OCI-LY3 (cell line): ENCODE measurements around the gene EIF4G1.

Source experiments
- H2AFZ ChIP-seq: fragments of 200-600, 300-600 bp; shearing (Covaris generic); 2 replicates; pipeline ENCODE4 v1.6.0; 2014; ENCODE audit warnings: antibody characterized with exemption, low read depth, low read length
- H3K27ac ChIP-seq: fragments of 200-600, 300-600 bp; sonication (generic); 2 replicates; pipeline ENCODE4 v1.5.1; 2014; ENCODE audit warnings: mild to moderate bottlenecking, low read length, moderate library complexity, mixed read lengths
- H3K27me3 ChIP-seq: fragments of 200-600, 300-600 bp; sonication (generic); 2 replicates; pipeline ENCODE4 v1.6.1; 2014; ENCODE audit warnings: low read depth, low read length, mixed read lengths
- H3K36me3 ChIP-seq: fragments of 200-600, 300-600 bp; sonication (generic); replicated peaks from 2 replicates; pipeline ENCODE3; 2014; ENCODE audit warnings: low read depth, low read length, mixed read lengths
- H3K4me1 ChIP-seq: fragments of 300-600, 200-600 bp; sonication (generic); 2 replicates; pipeline ENCODE4 v1.6.1; 2014; ENCODE audit warnings: low read length, mixed read lengths
- H3K4me2 ChIP-seq: fragments of 200-600, 300-600 bp; sonication (generic); 2 replicates; pipeline ENCODE4 v1.6.1; 2014; ENCODE audit warnings: low read length, mixed read lengths
- H3K4me3 ChIP-seq: fragments of 300-600, 200-600 bp; sonication (generic); 2 replicates; pipeline ENCODE4 v1.5.1; 2014; ENCODE audit warnings: antibody characterized with exemption, mild to moderate bottlenecking, low read length, moderate library complexity
- H3K79me2 ChIP-seq: fragments of 300-600, 200-600 bp; shearing (Covaris generic); 2 replicates; pipeline ENCODE4 v1.6.1; 2014; ENCODE audit warnings: mild to moderate bottlenecking, low read length, mixed read lengths
- H3K9ac ChIP-seq: fragments of 300-600, 200-600 bp; shearing (Covaris generic); 2 replicates; pipeline ENCODE4 v1.6.0; 2014; ENCODE audit warnings: mild to moderate bottlenecking, low read length, moderate library complexity
- H3K9me3 ChIP-seq: fragments of 200-600, 300-600 bp; shearing (Covaris generic); 2 replicates; pipeline ENCODE4 v1.6.1; 2014; ENCODE audit warnings: low read length, mixed read lengths; ENCODE audit not compliant: insufficient read depth
- H4K20me1 ChIP-seq: fragments of 200-600, 300-600 bp; sonication (generic); 2 replicates; pipeline ENCODE4 v1.6.1; 2016; ENCODE audit warnings: low read length, mixed read lengths; ENCODE audit not compliant: insufficient read depth
- CTCF ChIP-seq: fragments of 200-600, 300-600 bp; sonication (generic); IDR thresholded peaks from 2 replicates; pipeline ENCODE4 v1.5.1; 2014; ENCODE audit warnings: antibody characterized with exemption, low read length, low read depth
- EZH2phosphoT487 ChIP-seq: fragments of 200-600 bp; shearing (Covaris generic); IDR thresholded peaks from 2 replicates; pipeline ENCODE4 v1.6.1; 2018; ENCODE audit warnings: antibody characterized with exemption, mixed run types, low read depth

EIF4G1 gene

GRCh38 chr3:184360929-184361531 is 46.6 kb downstream of the EIF4G1 start:
- H3K27me3 ChIP-seq, result no peaks in the 10 kb centered on the region
- TF ChIP-seq EZH2phosphoT487 (no peak), CTCF (no peak)
- H3K79me2 ChIP-seq, result peaks cover 46% of the 10 kb centered on the region
- no peaks in the 10 kb centered on the region for H3K9me3 ChIP-seq
- H3K9ac ChIP-seq, result peak overlapping the region; percentile 89
- no peak overlapping the region for H3K27ac ChIP-seq
- 0 out of 2 replicates have a peak, but pooled peaks cover 4% of the 10 kb centered on the region for H4K20me1 ChIP-seq
- peak overlapping the region; percentile 66 for H2AFZ ChIP-seq
- peak overlapping the region; percentile 86 for H3K4me3 ChIP-seq
- peaks cover 13% of the 10 kb centered on the region for H3K36me3 ChIP-seq
- H3K4me2 ChIP-seq, result peak overlapping the region; percentile 94
- H3K4me1 ChIP-seq, result peaks cover 16% of the 10 kb centered on the region

GRCh38 chr3:184361532-184361931 is 47.1 kb downstream of the EIF4G1 start, which contains the start of the genes CLCN2 and POLR2H:
TSS of gene CLCN2 (minus strand) at chr3:184361605. CDS start at chr3:184361479, 126 bp downstream.
TSS of gene POLR2H (plus strand) at chr3:184361710. CDS start at chr3:184363493, 1,783 bp downstream.
- no peak for TF ChIP-seq CTCF
- no peak for TF ChIP-seq EZH2phosphoT487
- peak within 1 kb of the TSS; percentile 94 for H3K4me2 ChIP-seq
- peak within 1 kb of the TSS; percentile 89 for H3K9ac ChIP-seq
- H3K27ac ChIP-seq, result peak within 1 kb of the TSS; percentile 89
- H4K20me1 ChIP-seq, result 0 out of 2 replicates have a peak, but pooled peaks cover 4% of the 10 kb centered on the region
- peaks cover 14% of the 10 kb centered on the region for H3K36me3 ChIP-seq
- H3K4me3 ChIP-seq, result peak within 1 kb of the TSS; percentile 86
- no peaks in the 10 kb centered on the region for H3K27me3 ChIP-seq
- no peaks in the 10 kb centered on the region for H3K9me3 ChIP-seq
- H3K79me2 ChIP-seq, result peaks cover 46% of the 10 kb centered on the region
- H2AFZ ChIP-seq, result peak within 1 kb of the TSS; percentile 66
- H3K4me1 ChIP-seq, result peaks cover 16% of the 10 kb centered on the region

GRCh38 chr3:184361932-184362667 is 47.7 kb downstream of the EIF4G1 start:
- TF ChIP-seq EZH2phosphoT487 (no peak), CTCF (no peak)
- peaks cover 16% of the 10 kb centered on the region for H3K4me1 ChIP-seq
- peak overlapping the region; percentile 86 for H3K4me3 ChIP-seq
- peak overlapping the region; percentile 89 for H3K9ac ChIP-seq
- H3K9me3 ChIP-seq, result no peaks in the 10 kb centered on the region
- no peak overlapping the region; the same call in 1 of the 2 replicates for H2AFZ ChIP-seq
- peaks cover 17% of the 10 kb centered on the region for H3K36me3 ChIP-seq
- H3K27me3 ChIP-seq, result no peaks in the 10 kb centered on the region
- H4K20me1 ChIP-seq, result 0 out of 2 replicates have a peak, but pooled peaks cover 4% of the 10 kb centered on the region
- peaks cover 46% of the 10 kb centered on the region for H3K79me2 ChIP-seq
- peak overlapping the region; percentile 89 for H3K27ac ChIP-seq
- peak overlapping the region; percentile 94 for H3K4me2 ChIP-seq
